Posterior vena cava (tissue), 2 donors: ENCODE measurements around the gene YJU2. TPM values are rescaled to one million over a fixed set of nuclear protein-coding genes. Genes with fewer than 3 reads are reported as not detected.

Experiments used
- DNase-seq: peaks from one replicate; pipeline ENCODE4 v3.0.0-alpha.2; 2020; ENCODE audit warnings: low spot score
- intact Hi-C, 2 donors: fragments of 100-400 bp; cut with DNase I; formaldehyde crosslinking; loops; one replicate each; pipeline versions ENCODE4 v1.14.1 to v1.14.2; 2022 to 2023
- total RNA-seq, 2 donors: library from RNA; stranded (reverse); fragmentation: NEBNext Ultra II Directional; extraction: Animal tissue kit (Norgen Biotek cat#: 25700); gene quantifications; one replicate each; pipeline ENCODE4 v1.2.1, GENCODE V29; 2021
- donor health status: DM: yes; HTN: yes; CAD: no.
- donor health status: DM: yes; HTN: yes; CAD: no.

The YJU2 gene
- total RNA-seq, 2 donors from 2014 or later = 12.3 to 12.8 TPM

DNA sequence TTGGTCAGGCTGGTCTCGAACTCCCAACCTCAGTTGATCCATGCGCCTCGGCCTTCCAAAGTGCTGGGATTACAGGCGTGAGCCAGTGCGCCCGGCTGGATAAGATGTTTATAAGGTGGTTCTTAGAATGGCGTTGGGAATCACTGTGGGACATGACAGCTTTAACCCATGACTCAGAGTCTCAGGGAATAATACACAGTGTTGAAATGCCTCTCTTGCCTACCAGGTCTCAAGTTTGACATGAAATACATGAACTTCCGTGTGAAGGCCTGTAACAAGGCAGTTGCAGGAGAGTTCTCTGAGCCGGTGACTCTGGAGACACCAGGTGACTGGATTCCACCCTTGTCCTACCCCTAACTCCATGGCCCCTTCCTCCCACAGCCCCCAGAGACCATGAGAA, 70.1 kb downstream of the YJU2 start:
- no peak for DNase-seq
- intact Hi-C loops = no loop called here

DNA sequence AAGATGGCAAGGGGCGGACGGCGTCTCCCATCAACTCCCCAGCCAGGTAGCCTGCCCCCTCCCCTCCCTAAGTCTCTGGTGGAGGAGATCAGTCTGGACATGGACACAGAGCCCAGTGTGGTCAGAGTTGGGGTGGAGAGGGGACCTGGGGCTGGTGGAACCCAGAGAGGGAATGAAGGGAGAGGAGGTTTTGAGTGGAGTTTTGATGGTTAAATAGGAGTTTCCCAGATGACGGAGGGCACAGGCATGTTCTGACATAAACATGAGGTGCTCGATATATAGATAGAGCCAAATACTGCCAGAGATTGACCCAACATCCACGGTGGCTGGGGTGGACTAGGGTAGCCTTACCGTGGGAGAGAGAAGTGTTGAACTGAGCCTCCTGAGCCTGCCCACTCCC, 71.6 kb downstream of the YJU2 start:
- DNase-seq = no peak
- intact Hi-C loops = no loop called here

Other genes starting within 250 kb of the YJU2 start
- 10 to 100 TPM; 14.4 to 16.1 TPM for gene PIAS4, start 239.3 kb upstream of the YJU2 start, total RNA-seq
- gene ZBTB7A, start 180.2 kb upstream of the YJU2 start, total RNA-seq = 10 to 100 TPM; 41.8 to 50.6 TPM
- 10 to 100 TPM; 82.8 to 88.4 TPM for gene MAP2K2, start 123.0 kb upstream of the YJU2 start, total RNA-seq
- not detected for gene CREB3L3, start 93.4 kb upstream of the YJU2 start, total RNA-seq
- gene SIRT6, start 64.5 kb upstream of the YJU2 start, total RNA-seq = 10 to 100 TPM; 16.4 to 18.4 TPM
- under 1 TPM; 0.69 to 1.00 TPM for gene ANKRD24, start 64.4 kb upstream of the YJU2 start, total RNA-seq
- 1 to 10 TPM; 2.0 to 4.6 TPM for gene EBI3, start 17.6 kb upstream of the YJU2 start, total RNA-seq
- gene SHD, start 32.2 kb downstream of the YJU2 start, total RNA-seq = not detected
- gene TMIGD2, start 55.3 kb downstream of the YJU2 start, total RNA-seq = under 1 TPM in 1 of 2 donors, not detected in 1; 0.38 TPM
- gene FSD1, start 57.5 kb downstream of the YJU2 start, total RNA-seq = not detected
- 1 to 10 TPM; 2.1 to 2.7 TPM for gene STAP2, start 91.7 kb downstream of the YJU2 start, total RNA-seq
- gene MPND, start 96.5 kb downstream of the YJU2 start, total RNA-seq = 10 to 100 TPM; 11.2 to 12.1 TPM
- 10 to 100 TPM; 77.5 to 88.8 TPM for gene SH3GL1, start 153.5 kb downstream of the YJU2 start, total RNA-seq
- 1 to 10 TPM; 6.0 to 9.5 TPM for gene CHAF1A, start 155.6 kb downstream of the YJU2 start, total RNA-seq
- gene UBXN6, start 210.7 kb downstream of the YJU2 start, total RNA-seq = 10 to 100 TPM; 85.1 to 85.5 TPM
- 10 to 100 TPM; 24.6 to 28.1 TPM for gene HDGFL2, start 225.2 kb downstream of the YJU2 start, total RNA-seq